Erythroblast (primary cell): ENCODE measurements around the gene RUVBL1.

Source experiments
- GATA1 ChIP-seq: IDR thresholded peaks from 2 replicates; pipeline ENCODE4 v1.6.1; 2011; ENCODE audit warnings: low read depth, mild to moderate bottlenecking, control low read depth, low read length, moderate library complexity
- POLR2A ChIP-seq: IDR thresholded peaks from 2 replicates; pipeline ENCODE4 v1.6.1; 2011; ENCODE audit warnings: mild to moderate bottlenecking, low read length

DNA sequence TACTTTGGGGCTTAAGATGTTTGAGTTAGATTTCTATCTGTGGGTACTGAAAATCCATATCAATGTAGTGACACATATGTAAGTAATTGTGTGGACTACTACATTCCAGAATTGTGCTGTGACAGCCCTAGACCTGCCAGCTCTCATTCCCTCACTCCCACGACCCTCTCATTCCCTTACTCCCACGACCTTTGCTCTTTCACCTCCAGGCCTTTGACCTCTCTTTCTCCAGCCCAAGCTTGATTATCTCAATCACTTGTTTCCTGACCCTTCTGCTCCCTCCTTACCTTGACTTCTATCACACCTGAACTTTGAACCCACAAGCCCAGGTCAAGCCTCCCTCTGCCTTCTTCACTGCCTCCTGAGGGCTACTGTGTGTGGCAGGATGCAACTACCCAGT lies 3.6 kb upstream of the RUVBL1 start:
- TF ChIP-seq POLR2A, result no peak
- no peak for TF ChIP-seq GATA1
